H1 (cell line): ENCODE data around the gene SNCAIP. TPM values are rescaled to one million over a fixed set of nuclear protein-coding genes. Genes with fewer than 3 reads are reported as not detected.

Experiments used
- CTCF ChIA-PET: fragments of 300-600 bp; sonication (Branson Sonifier 250); formaldehyde crosslinking; loops from one replicate; lab custom pipeline; 2021; ENCODE audit not compliant: partially characterized antibody; lab: Charles Lee
- POLR2A ChIA-PET: fragments of 300-600 bp; sonication (Branson Sonifier 250); formaldehyde crosslinking; loops from one replicate; lab custom pipeline; 2021; ENCODE audit warnings: inconsistent platforms; ENCODE audit not compliant: partially characterized antibody; lab: Charles Lee
- DNase-seq, 2 experiments: peaks; one replicate each; pipeline versions ENCODE4 v3.0.0 to v3.0.0-alpha.2; 2010 to 2022; ENCODE audit warnings: low spot score in 2 of 2, low read depth in 1 of 2, mixed read lengths in 1 of 2
- FAIRE-seq: peaks from 2 replicates; lab custom pipeline; 2011; peaks lifted over from hg19 to GRCh38; lab: Jason Lieb, UNC
- H2AFZ ChIP-seq: 2 replicates; pipeline ENCODE4 v1.8.1; 2012; ENCODE audit warnings: low read length, inconsistent platforms
- H2AK5ac ChIP-seq: 2 replicates; pipeline ENCODE4 v1.6.1; 2013; ENCODE audit warnings: low read depth, low read length
- H2BK120ac ChIP-seq: replicated peaks from 2 replicates; pipeline ENCODE3; 2013; ENCODE audit warnings: low read depth, low read length, inconsistent platforms
- H2BK12ac ChIP-seq: 2 replicates; pipeline ENCODE4 v1.6.1; 2013; ENCODE audit warnings: low read depth, low read length
- H2BK15ac ChIP-seq: 2 replicates; pipeline ENCODE4 v1.6.1; 2013; ENCODE audit warnings: low read length
- H2BK20ac ChIP-seq: 2 replicates; pipeline ENCODE4 v1.6.1; 2013; ENCODE audit warnings: low read length
- H2BK5ac ChIP-seq: 2 replicates; pipeline ENCODE4 v1.6.1; 2013; ENCODE audit warnings: low read depth, low read length
- H3K14ac ChIP-seq: 2 replicates; pipeline ENCODE4 v1.6.1; 2013; ENCODE audit warnings: inconsistent platforms; ENCODE audit not compliant: insufficient read length
- H3K18ac ChIP-seq: 2 replicates; pipeline ENCODE4 v1.6.1; 2013; ENCODE audit warnings: low read length; ENCODE audit errors: extremely low read depth
- H3K23ac ChIP-seq: 2 replicates; pipeline ENCODE4 v1.6.1; 2013; ENCODE audit warnings: inconsistent platforms; ENCODE audit not compliant: insufficient read length
- H3K23me2 ChIP-seq: 2 replicates; pipeline ENCODE4 v1.6.1; 2013; ENCODE audit warnings: low read depth, low read length
- H3K27ac ChIP-seq: 2 replicates; pipeline ENCODE4 v1.6.1; 2011; ENCODE audit warnings: low read depth, low read length, inconsistent platforms
- H3K27me3 ChIP-seq, 4 experiments: replicated peaks in 1 of 4; 1 replicate in 1 of 4; 2 replicates in 3 of 4; pipeline versions ENCODE4 v1.6.1 to v1.8.1; 2011 to 2013; ENCODE audit warnings: low read length in 3 of 4, mild to moderate bottlenecking in 3 of 4, inconsistent platforms in 2 of 4, mixed read lengths in 2 of 4, moderate library complexity in 1 of 4; ENCODE audit not compliant: control insufficient read depth in 3 of 4, insufficient read depth in 3 of 4; ENCODE audit errors: extremely low read depth in 1 of 4
- H3K36me3 ChIP-seq, 4 experiments: 2 replicates each; pipeline versions ENCODE4 v1.6.1 to v1.8.1; 2011 to 2013; ENCODE audit warnings: mild to moderate bottlenecking in 4 of 4, low read length in 3 of 4, moderate library complexity in 2 of 4, control low read depth in 1 of 4, inconsistent platforms in 1 of 4; ENCODE audit not compliant: insufficient read depth in 4 of 4, control insufficient read depth in 2 of 4
- H3K4ac ChIP-seq: replicated peaks from 2 replicates; pipeline ENCODE3; 2013; ENCODE audit warnings: low read length, low read depth, mixed read lengths, inconsistent platforms; ENCODE audit not compliant: insufficient read length
- H3K4me1 ChIP-seq, 4 experiments: replicated peaks in 1 of 4; 1 replicate in 1 of 4; 2 replicates in 3 of 4; pipeline versions ENCODE4 v1.6.1 to v1.8.1; 2011 to 2013; ENCODE audit warnings: low read length in 3 of 4, inconsistent platforms in 2 of 4, mixed read lengths in 1 of 4; ENCODE audit not compliant: insufficient read depth in 4 of 4, control insufficient read depth in 3 of 4
- H3K4me2 ChIP-seq, 2 experiments: 2 replicates each; pipeline versions ENCODE4 v1.6.1 to v1.8.1; 2011 to 2013; ENCODE audit warnings: low read depth in 2 of 2, low read length in 2 of 2, control low read depth in 1 of 2, inconsistent platforms in 1 of 2, mild to moderate bottlenecking in 1 of 2; ENCODE audit not compliant: insufficient read depth in 1 of 2
- H3K4me3 ChIP-seq, 4 experiments: fragments of 200-600, 300-600 bp in 1 of 4; sonication (generic), shearing (Covaris generic), sonication (Bioruptor Twin) in 1 of 4; 2 replicates each; pipeline versions ENCODE4 v1.5.1 to v1.8.1; 2011 to 2016; ENCODE audit warnings: low read length in 4 of 4, low read depth in 3 of 4, control low read depth in 2 of 4, inconsistent platforms in 2 of 4, mild to moderate bottlenecking in 2 of 4, mixed read lengths in 1 of 4, moderate library complexity in 1 of 4; ENCODE audit not compliant: insufficient read depth in 2 of 4; ENCODE audit errors: extremely low read depth in 1 of 4
- H3K56ac ChIP-seq: replicated peaks from 2 replicates; pipeline ENCODE3; 2013; ENCODE audit warnings: low read depth, mild to moderate bottlenecking, mixed read lengths, low read length, inconsistent platforms; ENCODE audit not compliant: insufficient read length
- H3K79me1 ChIP-seq: 2 replicates; pipeline ENCODE4 v1.6.1; 2013; ENCODE audit warnings: low read depth, low read length, control low read depth
- H3K79me2 ChIP-seq, 2 experiments: 2 replicates each; pipeline versions ENCODE4 v1.6.1 to v1.8.1; 2012 to 2013; ENCODE audit warnings: low read length in 2 of 2, mild to moderate bottlenecking in 2 of 2, inconsistent platforms in 1 of 2; ENCODE audit not compliant: insufficient read depth in 2 of 2, control insufficient read depth in 1 of 2
- H3K9ac ChIP-seq, 4 experiments: replicated peaks in 1 of 4; 1 replicate in 1 of 4; 2 replicates in 3 of 4; pipeline versions ENCODE4 v1.6.1 to v1.8.1; 2011 to 2013; ENCODE audit warnings: low read depth in 3 of 4, low read length in 3 of 4, control low read depth in 2 of 4, mild to moderate bottlenecking in 2 of 4, moderate library complexity in 2 of 4, inconsistent platforms in 1 of 4; ENCODE audit errors: extremely low read depth in 1 of 4
- H3K9me3 ChIP-seq, 2 experiments: 2 replicates each; pipeline versions ENCODE4 v1.6.1 to v1.8.1; 2012 to 2013; ENCODE audit warnings: mild to moderate bottlenecking in 2 of 2, moderate library complexity in 2 of 2, control low read depth in 1 of 2, inconsistent platforms in 1 of 2, low read depth in 1 of 2, low read length in 1 of 2, mixed read lengths in 1 of 2; ENCODE audit not compliant: insufficient read depth in 2 of 2
- H4K20me1 ChIP-seq, 2 experiments: replicated peaks in 1 of 2; 2 replicates each; pipeline versions ENCODE3 to v1.8.1; 2011 to 2013; ENCODE audit warnings: inconsistent platforms in 2 of 2, low read length in 2 of 2, mild to moderate bottlenecking in 1 of 2; ENCODE audit not compliant: insufficient read depth in 2 of 2, control insufficient read depth in 1 of 2
- H4K5ac ChIP-seq: 2 replicates; pipeline ENCODE4 v1.6.1; 2013; ENCODE audit warnings: low read length, low read depth, mixed read lengths, inconsistent platforms; ENCODE audit not compliant: insufficient read length
- H4K8ac ChIP-seq: 2 replicates; pipeline ENCODE4 v1.8.0; 2013; ENCODE audit warnings: mild to moderate bottlenecking, moderate library complexity, low read length, inconsistent platforms; ENCODE audit not compliant: insufficient read depth; ENCODE audit errors: extremely low read depth
- H4K91ac ChIP-seq: replicated peaks from 2 replicates; pipeline ENCODE3; 2013; ENCODE audit warnings: low read length, mixed read lengths, inconsistent platforms; ENCODE audit not compliant: insufficient read length
- ATF3 ChIP-seq: IDR thresholded peaks from 2 replicates; pipeline ENCODE4 v1.6.1; 2011; ENCODE audit warnings: low read depth, mild to moderate bottlenecking, low read length; ENCODE audit not compliant: insufficient read depth
- BACH1 ChIP-seq: IDR thresholded peaks from 2 replicates; pipeline ENCODE4 v1.6.1; 2012; ENCODE audit warnings: low read length, improper control_type of control experiment
- CBX8 ChIP-seq: fragments of 300-800, 300-1000 bp; sonication (generic); IDR thresholded peaks from 2 replicates; pipeline ENCODE4 v1.7.1; 2016; ENCODE audit warnings: low read depth, low read length, borderline replicate concordance
- E2F6 ChIP-seq: IDR thresholded peaks from 2 replicates; pipeline ENCODE4 v1.6.1; 2012; ENCODE audit warnings: inconsistent platforms
- GABPA ChIP-seq: IDR thresholded peaks from 2 replicates; pipeline ENCODE4 v1.6.1; 2011; ENCODE audit warnings: mild to moderate bottlenecking, low read length, moderate library complexity, borderline replicate concordance; ENCODE audit not compliant: insufficient read depth
- MAX ChIP-seq: IDR thresholded peaks from 2 replicates; pipeline ENCODE4 v1.6.1; 2012; ENCODE audit warnings: inconsistent platforms
- NANOG ChIP-seq: IDR thresholded peaks from 2 replicates; pipeline ENCODE4 v1.6.1; 2011; ENCODE audit warnings: low read length, low read depth, mild to moderate bottlenecking, inconsistent platforms; ENCODE audit not compliant: insufficient read depth, poor library complexity, severe bottlenecking
- NRF1 ChIP-seq: IDR thresholded peaks from 2 replicates; pipeline ENCODE4 v1.6.1; 2011; ENCODE audit warnings: mild to moderate bottlenecking, low read depth, low read length, improper control_type of control experiment
- POU5F1 ChIP-seq: IDR thresholded peaks from 2 replicates; pipeline ENCODE4 v1.6.1; 2011; ENCODE audit warnings: low read depth, mild to moderate bottlenecking, low read length, moderate library complexity
- RAD21 ChIP-seq, 2 experiments: IDR thresholded peaks in 1 of 2; conservative IDR thresholded peaks in 1 of 2; 2 replicates each; pipeline ENCODE4 v1.6.1; 2011; ENCODE audit warnings: low read depth in 2 of 2, low read length in 2 of 2, improper control_type of control experiment in 1 of 2, inconsistent platforms in 1 of 2, mild to moderate bottlenecking in 1 of 2, moderate library complexity in 1 of 2
- RFX5 ChIP-seq: IDR thresholded peaks from 2 replicates; pipeline ENCODE4 v1.6.1; 2011; ENCODE audit warnings: low read depth, low read length, improper control_type of control experiment, borderline replicate concordance
- RXRA ChIP-seq: IDR thresholded peaks from 2 replicates; pipeline ENCODE4 v1.6.1; 2011; ENCODE audit warnings: low read depth, mild to moderate bottlenecking, low read length, moderate library complexity; ENCODE audit not compliant: insufficient read depth
- WGBS, 2 experiments: shearing (Covaris generic) in 1 of 2; methylation state at CpG; one replicate each; pipeline versions ENCODE4 v1.1.6 to v1.1.7; 2013 to 2015; ENCODE audit warnings: low lambda C conversion rate in 2 of 2, mixed read lengths in 2 of 2, inconsistent platforms in 1 of 2, low coverage in 1 of 2, missing lambda C conversion rate in 1 of 2; ENCODE audit not compliant: insufficient replicate concordance in 2 of 2, insufficient coverage in 1 of 2, insufficient read length in 1 of 2; ENCODE audit errors: extremely low coverage in 1 of 2, missing lambda C conversion rate in 1 of 2; 5-methylcytosine and 5-hydroxymethylcytosine counted together
- polyA plus RNA-seq, 7 experiments: library from polyadenylated mRNA; depleted of rRNA in 3 of 7; stranded (reverse) in 5 of 7; unstranded in 2 of 7; fragments of >200 nt in 5 of 7; fragments of 200-250 nt in 2 of 7; gene quantifications; 1 replicate in 5 of 7; 2 replicates in 1 of 7; 4 replicates in 1 of 7; pipeline versions ENCODE4 v1.2.1 to v1.2.3, GENCODE V29; 2011 to 2013; ENCODE audit warnings: missing spikeins in 2 of 7, mixed read lengths in 2 of 7
- total RNA-seq: library from RNA; stranded (reverse); fragmentation: NEBNext Ultra II Directional; extraction: Animal tissue kit (Norgen Biotek cat#: 25700); gene quantifications from 2 replicates; pipeline ENCODE4 v1.2.1, GENCODE V29; 2021

The SNCAIP gene
- total and polyA plus RNA-seq, 2 of the 8 experiments (the other 6 are each of a cell fraction or from before 2014, with no cell fraction given) = 3.9 to 9.0 TPM

GRCh38 chr5:122306461-122306860 is 5.6 kb upstream of the SNCAIP start:
- H3K18ac ChIP-seq = no peak overlapping the region
- no peaks in the 10 kb centered on the region for H4K20me1 ChIP-seq
- H4K91ac ChIP-seq = no peak overlapping the region
- no peak overlapping the region for H4K8ac ChIP-seq
- H3K23me2 ChIP-seq = peaks cover under 1% of the 10 kb centered on the region; the same call in 1 of the 2 replicates
- H2AK5ac ChIP-seq = no peak overlapping the region
- no peak overlapping the region for H3K23ac ChIP-seq
- H2BK12ac ChIP-seq = no peak overlapping the region
- peaks cover 0 to 7% (median 3%) of the 10 kb centered on the region in 4 experiments; a peak in 5 of 7 replicates for H3K27me3 ChIP-seq
- H3K9ac ChIP-seq = no peak overlapping the region
- no peak overlapping the region for H2AFZ ChIP-seq
- no peak overlapping the region for H2BK5ac ChIP-seq
- no peaks in the 10 kb centered on the region for H3K79me2 ChIP-seq
- H3K4me2 ChIP-seq = no peak overlapping the region
- 0 out of 7 replicates have a peak, but pooled peaks cover 0 to 2% (median 0%) of the 10 kb centered on the region in 4 experiments for H3K4me1 ChIP-seq
- no peak overlapping the region for H2BK15ac ChIP-seq
- 74% methylated on average over 2 of the region's 2 CpGs; no CpG with 5 or more reads in 1 of the 2 experiments for WGBS, 2 experiments
- no peak overlapping the region for H3K4me3 ChIP-seq
- DNase-seq (no peak), FAIRE-seq (no peak)
- no peak overlapping the region for H3K4ac ChIP-seq
- H3K9me3 ChIP-seq = no peaks in the 10 kb centered on the region; a peak in 1 of 4 replicates
- no peak overlapping the region for H2BK120ac ChIP-seq
- POLR2A ChIA-PET = no interaction called here
- H3K56ac ChIP-seq = no peak overlapping the region
- H3K79me1 ChIP-seq = no peaks in the 10 kb centered on the region
- H4K5ac ChIP-seq = no peak overlapping the region
- H3K14ac ChIP-seq = no peak overlapping the region
- no peak overlapping the region for H2BK20ac ChIP-seq
- H3K27ac ChIP-seq = no peak overlapping the region
- CTCF ChIA-PET = interaction anchor here (1.5 to 3.5 kb wide), 2 partner anchors 10 to 13 kb away, joined by 3 to 27 read pairs; no protein-coding TSS in a partner anchor
- H3K36me3 ChIP-seq = no peaks in the 10 kb centered on the region
- no peak for TF ChIP-seq BACH1
- no peak for TF ChIP-seq POU5F1
- no peak for TF ChIP-seq RAD21 (IDR thresholded peaks at IDR 0.05 in 1 of 2, conservative IDR thresholded peaks at IDR 0.05 in 1 of 2; ENCODE audit: low read depth in 2 of 2, low read length in 2 of 2)
- no peak for TF ChIP-seq RFX5
- TF ChIP-seq NRF1 = no peak
- no peak for TF ChIP-seq NANOG
- TF ChIP-seq CBX8 = no peak
- TF ChIP-seq E2F6 = no peak
- no peak for TF ChIP-seq RXRA
- no peak for TF ChIP-seq GABPA
- no peak for TF ChIP-seq ATF3
- TF ChIP-seq MAX = no peak
